Loucy (cell line): ENCODE results near the gene SERTM1.

Experiments used
- H2AFZ ChIP-seq: fragments of 200-600 bp; sonication (generic); 2 replicates; pipeline ENCODE4 v1.6.0; 2016; ENCODE audit warnings: antibody characterized with exemption, mild to moderate bottlenecking, low read length, moderate library complexity
- H3F3A ChIP-seq: fragments of 200-600 bp; 2 replicates; pipeline ENCODE4 v1.6.0; 2016; ENCODE audit warnings: antibody characterized with exemption, low read depth, mild to moderate bottlenecking
- H3K27me3 ChIP-seq: fragments of 200-600 bp; sonication (generic); 2 replicates; pipeline ENCODE4 v1.6.1; 2014; ENCODE audit warnings: low read length, mild to moderate bottlenecking; ENCODE audit not compliant: insufficient read depth, poor library complexity, severe bottlenecking
- H3K36me3 ChIP-seq: fragments of 200-600 bp; sonication (generic); 2 replicates; pipeline ENCODE4 v1.6.1; 2016; ENCODE audit warnings: low read length; ENCODE audit not compliant: insufficient read depth
- H3K4me1 ChIP-seq: fragments of 200-600 bp; sonication (generic); 2 replicates; pipeline ENCODE4 v1.5.1; 2014; ENCODE audit warnings: low read length, mild to moderate bottlenecking; ENCODE audit not compliant: insufficient read depth, poor library complexity, severe bottlenecking
- H3K4me2 ChIP-seq: fragments of 200-600 bp; sonication (generic); 2 replicates; pipeline ENCODE4 v1.6.0; 2014; ENCODE audit warnings: antibody characterized with exemption, low read length, low read depth, mild to moderate bottlenecking; ENCODE audit not compliant: poor library complexity, severe bottlenecking
- H3K4me3 ChIP-seq: fragments of 200-600 bp; sonication (generic); 2 replicates; pipeline ENCODE4 v1.5.1; 2014; ENCODE audit warnings: low read length, mild to moderate bottlenecking, mixed read lengths; ENCODE audit not compliant: poor library complexity, severe bottlenecking
- H3K79me2 ChIP-seq: fragments of 200-600 bp; sonication (generic); 2 replicates; pipeline ENCODE4 v1.6.1; 2014; ENCODE audit warnings: low read length; ENCODE audit not compliant: insufficient read depth
- H3K9ac ChIP-seq: fragments of 200-600 bp; sonication (generic); 2 replicates; pipeline ENCODE4 v1.6.0; 2014; ENCODE audit warnings: mild to moderate bottlenecking, low read depth, low read length, moderate library complexity; ENCODE audit not compliant: poor library complexity, severe bottlenecking
- H3K9me2 ChIP-seq: fragments of 200-600 bp; sonication (generic); replicated peaks from 2 replicates; pipeline ENCODE4 v1.6.1; 2016; ENCODE audit warnings: low read depth, low read length, mixed read lengths
- H3K9me3 ChIP-seq: fragments of 200-600 bp; sonication (generic); 2 replicates; pipeline ENCODE4 v1.6.1; 2014; ENCODE audit warnings: mild to moderate bottlenecking, antibody characterized with exemption, low read length, low read depth; ENCODE audit not compliant: insufficient read depth
- H4K20me1 ChIP-seq: fragments of 200-600 bp; sonication (generic); 2 replicates; pipeline ENCODE4 v1.6.0; 2014; ENCODE audit warnings: antibody characterized with exemption, low read length, mild to moderate bottlenecking; ENCODE audit not compliant: insufficient read depth, poor library complexity, severe bottlenecking
- CTCF ChIP-seq: fragments of 200-600 bp; sonication (generic); conservative IDR thresholded peaks from 2 replicates; pipeline ENCODE4 v1.5.1; 2014; ENCODE audit warnings: mild to moderate bottlenecking, antibody characterized with exemption, low read length
- EZH2phosphoT487 ChIP-seq: fragments of 200-600 bp; IDR thresholded peaks from 2 replicates; pipeline ENCODE4 v1.6.1; 2018; ENCODE audit warnings: antibody characterized with exemption, mild to moderate bottlenecking, moderate library complexity, borderline replicate concordance

The SERTM1 gene

GRCh38 chr13:36709136-36709890 is 35.5 kb downstream of the SERTM1 start:
- Histone ChIP-seq H2AFZ (no peak overlapping the region), H3K36me3 (no peaks in the 10 kb centered on the region), H3F3A (no peaks in the 10 kb centered on the region), H3K79me2 (no peaks in the 10 kb centered on the region), H3K9ac (no peak overlapping the region), H3K4me3 (no peak overlapping the region), H3K9me3 (no peaks in the 10 kb centered on the region), H3K4me1 (no peaks in the 10 kb centered on the region), H3K4me2 (no peak overlapping the region), H3K27me3 (no peaks in the 10 kb centered on the region), H3K9me2 (no peaks in the 10 kb centered on the region), H4K20me1 (no peaks in the 10 kb centered on the region)
- TF ChIP-seq CTCF (no peak), EZH2phosphoT487 (no peak)

GRCh38 chr13:36710396-36710795 is 36.6 kb downstream of the SERTM1 start:
- Histone ChIP-seq H3K4me2 (no peak overlapping the region), H4K20me1 (no peaks in the 10 kb centered on the region), H2AFZ (no peak overlapping the region), H3K9me3 (no peaks in the 10 kb centered on the region), H3F3A (no peaks in the 10 kb centered on the region), H3K36me3 (no peaks in the 10 kb centered on the region), H3K9me2 (no peaks in the 10 kb centered on the region), H3K79me2 (no peaks in the 10 kb centered on the region), H3K9ac (no peak overlapping the region), H3K27me3 (no peaks in the 10 kb centered on the region), H3K4me1 (no peaks in the 10 kb centered on the region), H3K4me3 (no peak overlapping the region)
- no peak for TF ChIP-seq CTCF
- no peak for TF ChIP-seq EZH2phosphoT487

- no peak for TF ChIP-seq EZH2phosphoT487
- no peak for TF ChIP-seq CTCF
- no peaks in the 10 kb centered on the region for H4K20me1 ChIP-seq
- H3K9ac ChIP-seq, result no peak overlapping the region
These were observed 38.5 kb downstream of the SERTM1 start for GRCh38 chr13:36712290-36712689.

More at GRCh38 chr13:36712290-36712689, 38.5 kb downstream of the SERTM1 start:
- Histone ChIP-seq H3F3A (no peaks in the 10 kb centered on the region), H3K4me1 (no peaks in the 10 kb centered on the region), H3K27me3 (no peaks in the 10 kb centered on the region), H3K4me3 (no peak overlapping the region), H3K9me2 (no peaks in the 10 kb centered on the region), H3K9me3 (no peaks in the 10 kb centered on the region), H2AFZ (no peak overlapping the region), H3K79me2 (no peaks in the 10 kb centered on the region), H3K36me3 (no peaks in the 10 kb centered on the region), H3K4me2 (no peak overlapping the region)
